NT2/D1 (cell line): ENCODE results near the gene ABCA13.

ENCODE experiments used
- DNase-seq: peaks from one replicate; pipeline ENCODE4 v3.0.0-alpha.2; 2011; ENCODE audit warnings: low read depth, low spot score
- H3K27me3 ChIP-seq: 2 replicates; pipeline ENCODE4 v1.6.0; 2011; ENCODE audit warnings: mild to moderate bottlenecking; ENCODE audit not compliant: insufficient read length, insufficient read depth
- H3K36me3 ChIP-seq: 2 replicates; pipeline ENCODE4 v1.6.1; 2011; ENCODE audit warnings: mild to moderate bottlenecking, low read length, mixed read lengths; ENCODE audit not compliant: insufficient read depth, insufficient read length
- H3K4me1 ChIP-seq: 2 replicates; pipeline ENCODE4 v1.5.1; 2011; ENCODE audit not compliant: insufficient read depth, insufficient read length
- H3K4me3 ChIP-seq: 2 replicates; pipeline ENCODE4 v1.5.1; 2011; ENCODE audit warnings: low read depth; ENCODE audit not compliant: insufficient read length
- H3K9ac ChIP-seq: 2 replicates; pipeline ENCODE4 v1.6.0; 2011; ENCODE audit warnings: low read depth; ENCODE audit not compliant: insufficient read length
- H3K9me3 ChIP-seq: 2 replicates; pipeline ENCODE4 v1.5.1; 2011; ENCODE audit warnings: mild to moderate bottlenecking, low read length; ENCODE audit not compliant: insufficient read depth
- SUZ12 ChIP-seq: IDR thresholded peaks from 2 replicates; pipeline ENCODE4 v1.6.1; 2011; ENCODE audit not compliant: insufficient read length, insufficient read depth; ENCODE audit errors: extremely low read depth
- YY1 ChIP-seq: IDR thresholded peaks from 2 replicates; pipeline ENCODE4 v1.6.1; 2011; ENCODE audit not compliant: insufficient read length, insufficient read depth
- ZNF274 ChIP-seq: IDR thresholded peaks from 2 replicates; pipeline ENCODE4 v1.6.1; 2011; ENCODE audit warnings: mild to moderate bottlenecking, low read depth, low read length

ABCA13 gene

GRCh38 chr7:48636391-48637015 lies 465.2 kb downstream of the ABCA13 start:
- Histone ChIP-seq H3K4me3 (no peak overlapping the region), H3K36me3 (no peaks in the 10 kb centered on the region), H3K4me1 (no peaks in the 10 kb centered on the region), H3K27me3 (no peaks in the 10 kb centered on the region), H3K9ac (no peak overlapping the region), H3K9me3 (no peaks in the 10 kb centered on the region)
- TF ChIP-seq YY1 (no peak), ZNF274 (no peak), SUZ12 (no peak)
- peak; percentile 13 for DNase-seq

- TF ChIP-seq ZNF274 (no peak), YY1 (no peak), SUZ12 (no peak)
- no peaks in the 10 kb centered on the region for H3K4me1 ChIP-seq
- H3K36me3 ChIP-seq, result no peaks in the 10 kb centered on the region
- DNase-seq, result no peak
- H3K27me3 ChIP-seq, result no peaks in the 10 kb centered on the region
- no peaks in the 10 kb centered on the region for H3K9me3 ChIP-seq
- no peak overlapping the region for H3K4me3 ChIP-seq
- H3K9ac ChIP-seq, result no peak overlapping the region
Measured at GRCh38 chr7:48637382-48637781, 466.1 kb downstream of the ABCA13 start.

GRCh38 chr7:48638041-48638440 lies 466.8 kb downstream of the ABCA13 start:
- no peak for DNase-seq
- TF ChIP-seq SUZ12 (no peak), YY1 (no peak), ZNF274 (no peak)

GRCh38 chr7:48643431-48644013 lies 472.3 kb downstream of the ABCA13 start:
- no peak for TF ChIP-seq ZNF274
- TF ChIP-seq YY1, result no peak
- no peak for TF ChIP-seq SUZ12
- no peak for DNase-seq

More at GRCh38 chr7:48638041-48638440, 466.8 kb downstream of the ABCA13 start:
- Histone ChIP-seq H3K4me3 (no peak overlapping the region), H3K4me1 (no peaks in the 10 kb centered on the region), H3K9me3 (no peaks in the 10 kb centered on the region), H3K9ac (no peak overlapping the region), H3K36me3 (no peaks in the 10 kb centered on the region), H3K27me3 (no peaks in the 10 kb centered on the region)

GRCh38 chr7:48658138-48658537 lies 486.9 kb downstream of the ABCA13 start:
- Histone ChIP-seq H3K9ac (no peak overlapping the region), H3K4me3 (no peak overlapping the region), H3K4me1 (no peaks in the 10 kb centered on the region), H3K9me3 (0 out of 2 replicates have a peak, but pooled peaks cover 4% of the 10 kb centered on the region), H3K36me3 (no peaks in the 10 kb centered on the region), H3K27me3 (no peaks in the 10 kb centered on the region)
- no peak for DNase-seq
- TF ChIP-seq YY1 (no peak), ZNF274 (no peak)

More at GRCh38 chr7:48643431-48644013, 472.3 kb downstream of the ABCA13 start:
- no peaks in the 10 kb centered on the region for H3K36me3 ChIP-seq
- H3K27me3 ChIP-seq, result no peaks in the 10 kb centered on the region
- no peaks in the 10 kb centered on the region for H3K4me1 ChIP-seq
- no peak overlapping the region for H3K9ac ChIP-seq
- H3K9me3 ChIP-seq, result no peaks in the 10 kb centered on the region
- no peak overlapping the region for H3K4me3 ChIP-seq

- no peak for DNase-seq
- Histone ChIP-seq H3K4me3 (no peak overlapping the region), H3K9me3 (no peaks in the 10 kb centered on the region), H3K27me3 (no peaks in the 10 kb centered on the region), H3K36me3 (no peaks in the 10 kb centered on the region), H3K9ac (no peak overlapping the region), H3K4me1 (no peaks in the 10 kb centered on the region)
- TF ChIP-seq ZNF274, result no peak
- no peak for TF ChIP-seq SUZ12
- no peak for TF ChIP-seq YY1
Measured at GRCh38 chr7:48660306-48660870, 489.1 kb downstream of the ABCA13 start.

- DNase-seq, result no peak
- no peak overlapping the region for H3K9ac ChIP-seq
- no peaks in the 10 kb centered on the region for H3K9me3 ChIP-seq
- H3K27me3 ChIP-seq, result no peaks in the 10 kb centered on the region
- no peaks in the 10 kb centered on the region for H3K36me3 ChIP-seq
- TF ChIP-seq SUZ12, result no peak
- TF ChIP-seq YY1, result no peak
- no peak for TF ChIP-seq ZNF274
- no peaks in the 10 kb centered on the region for H3K4me1 ChIP-seq
- no peak overlapping the region for H3K4me3 ChIP-seq
Measured at GRCh38 chr7:48664241-48664640, 493.0 kb downstream of the ABCA13 start.
